NCI-H774 (cell line): Measurements from ENCODE around the gene FGGY.
"Not testable (repeated sequence)": the region's sequence is repeated elsewhere in the genome, so short reads cannot be mapped to it uniquely, and the experiment has no call there.

Source experiments
- DNase-seq: peaks from one replicate; lab custom pipeline; 2025; lab: John Stamatoyannopoulos, UW

The FGGY gene

GRCh38 chr1:59512702-59513101, 215.8 kb downstream of the FGGY start:
- no peak for DNase-seq

GRCh38 chr1:59514061-59514909, 217.4 kb downstream of the FGGY start:
- DNase-seq: no peak

- no peak for DNase-seq
These were observed 220.0 kb downstream of the FGGY start for GRCh38 chr1:59516881-59517280.

- no peak for DNase-seq
These were observed 223.3 kb downstream of the FGGY start for GRCh38 chr1:59520194-59520593.

GRCh38 chr1:59520827-59521418, 224.0 kb downstream of the FGGY start:
- no peak for DNase-seq

GRCh38 chr1:59521456-59521855, 224.6 kb downstream of the FGGY start:
- no peak for DNase-seq

- DNase-seq: no peak
These were observed 226.1 kb downstream of the FGGY start for GRCh38 chr1:59522925-59523505.

- DNase-seq: no peak
These were observed 227.0 kb downstream of the FGGY start for GRCh38 chr1:59523745-59524450.

- DNase-seq: no peak
These were observed 229.3 kb downstream of the FGGY start for GRCh38 chr1:59526240-59526639.

- DNase-seq: no peak
These were observed 231.6 kb downstream of the FGGY start for GRCh38 chr1:59528471-59528870.

- no peak for DNase-seq
These were observed 232.0 kb downstream of the FGGY start for GRCh38 chr1:59528900-59529299.

- DNase-seq: no peak
These were observed 233.2 kb downstream of the FGGY start for GRCh38 chr1:59530119-59530518.

GRCh38 chr1:59532102-59532501, 235.2 kb downstream of the FGGY start:
- no peak for DNase-seq

- DNase-seq: not testable (repeated sequence)
These were observed 241.6 kb downstream of the FGGY start for GRCh38 chr1:59538476-59538875.

GRCh38 chr1:59539961-59540681, 243.2 kb downstream of the FGGY start:
- no peak for DNase-seq

GRCh38 chr1:59541161-59541560, 244.3 kb downstream of the FGGY start:
- DNase-seq: no peak

GRCh38 chr1:59541891-59542290, 245.0 kb downstream of the FGGY start:
- DNase-seq: no peak

- no peak for DNase-seq
These were observed 246.3 kb downstream of the FGGY start for GRCh38 chr1:59543211-59543668.

GRCh38 chr1:59544615-59545293, 247.9 kb downstream of the FGGY start:
- DNase-seq: no peak

- DNase-seq: no peak
These were observed 248.9 kb downstream of the FGGY start for GRCh38 chr1:59545830-59546229.
